ENCODE data around the gene PLEKHO2.

GRCh38 chr15:64809649-64810496 is 31.8 kb upstream of the PLEKHO2 start:
- no peak for TF ChIP-seq POLR2AphosphoS5 (IDR thresholded peaks at IDR 0.05; ENCODE audit: low read depth, low read length)
- no peak for TF ChIP-seq PAX5 (IDR thresholded peaks at IDR 0.05; ENCODE audit: insufficient read depth, low read length, severe bottlenecking)
- no peak for TF ChIP-seq POLR2A (IDR thresholded peaks at IDR 0.05; ENCODE audit: low read depth, low read length)
- TF ChIP-seq TAF1 (IDR thresholded peaks at IDR 0.05; ENCODE audit: low read depth, low read length): no peak
- TF ChIP-seq POU2F2 (IDR thresholded peaks at IDR 0.05; ENCODE audit: low read depth, low read length): no peak
- no peak for TF ChIP-seq SPI1 (IDR thresholded peaks at IDR 0.05; ENCODE audit: low read depth, low read length)
